Astrocyte of the spinal cord (primary cell): ENCODE results near the gene GNG7.
"Not testable (repeated sequence)": the region's sequence is repeated elsewhere in the genome, so short reads cannot be mapped to it uniquely, and the experiment has no call there.

Experiments used
- DNase-seq: peaks from one replicate; pipeline ENCODE4 v3.0.0; 2011; ENCODE audit warnings: low read depth, low spot score
- H3K4me3 ChIP-seq: 2 replicates; pipeline ENCODE4 v1.5.1; 2011; ENCODE audit warnings: low read depth, mild to moderate bottlenecking, low read length, moderate library complexity
- in situ Hi-C: cut with HindIII; loops from 2 replicates; pipeline ENCODE4 v1.10.0; 2017; ENCODE audit warnings: low sequenced_read_pairs
- TF ChIP-seq, protein P1 (sequence below): IDR thresholded peaks from 2 replicates; pipeline ENCODE4 v1.5.1; 2012; ENCODE audit warnings: low read depth, mild to moderate bottlenecking, low read length, inconsistent platforms

The GNG7 gene

DNA sequence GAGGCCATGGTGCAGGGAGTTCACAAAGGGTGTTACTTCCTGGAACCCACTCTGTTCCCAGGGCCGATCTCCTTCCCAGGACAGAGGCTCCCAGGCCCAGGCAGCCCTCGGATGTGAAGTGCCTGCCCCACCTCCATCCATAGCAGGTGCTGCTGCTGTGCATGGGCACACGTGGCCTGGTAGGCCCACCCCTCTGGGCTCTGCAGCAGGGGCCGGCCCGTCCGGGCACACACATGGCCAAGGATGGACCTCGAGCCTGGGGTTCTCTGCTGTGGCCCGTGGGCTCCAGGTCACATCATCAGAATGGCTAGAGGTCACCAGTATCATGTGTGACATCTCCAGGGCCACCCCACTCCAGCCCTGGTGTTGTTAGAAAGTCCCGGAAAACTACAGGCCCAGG, 154.8 kb downstream of the GNG7 start:
- H3K4me3 ChIP-seq: no peak overlapping the region
- DNase-seq: no peak
- in situ Hi-C loops: no loop called here
- TF ChIP-seq, protein P1, sequence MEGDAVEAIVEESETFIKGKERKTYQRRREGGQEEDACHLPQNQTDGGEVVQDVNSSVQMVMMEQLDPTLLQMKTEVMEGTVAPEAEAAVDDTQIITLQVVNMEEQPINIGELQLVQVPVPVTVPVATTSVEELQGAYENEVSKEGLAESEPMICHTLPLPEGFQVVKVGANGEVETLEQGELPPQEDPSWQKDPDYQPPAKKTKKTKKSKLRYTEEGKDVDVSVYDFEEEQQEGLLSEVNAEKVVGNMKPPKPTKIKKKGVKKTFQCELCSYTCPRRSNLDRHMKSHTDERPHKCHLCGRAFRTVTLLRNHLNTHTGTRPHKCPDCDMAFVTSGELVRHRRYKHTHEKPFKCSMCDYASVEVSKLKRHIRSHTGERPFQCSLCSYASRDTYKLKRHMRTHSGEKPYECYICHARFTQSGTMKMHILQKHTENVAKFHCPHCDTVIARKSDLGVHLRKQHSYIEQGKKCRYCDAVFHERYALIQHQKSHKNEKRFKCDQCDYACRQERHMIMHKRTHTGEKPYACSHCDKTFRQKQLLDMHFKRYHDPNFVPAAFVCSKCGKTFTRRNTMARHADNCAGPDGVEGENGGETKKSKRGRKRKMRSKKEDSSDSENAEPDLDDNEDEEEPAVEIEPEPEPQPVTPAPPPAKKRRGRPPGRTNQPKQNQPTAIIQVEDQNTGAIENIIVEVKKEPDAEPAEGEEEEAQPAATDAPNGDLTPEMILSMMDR: no peak

DNA sequence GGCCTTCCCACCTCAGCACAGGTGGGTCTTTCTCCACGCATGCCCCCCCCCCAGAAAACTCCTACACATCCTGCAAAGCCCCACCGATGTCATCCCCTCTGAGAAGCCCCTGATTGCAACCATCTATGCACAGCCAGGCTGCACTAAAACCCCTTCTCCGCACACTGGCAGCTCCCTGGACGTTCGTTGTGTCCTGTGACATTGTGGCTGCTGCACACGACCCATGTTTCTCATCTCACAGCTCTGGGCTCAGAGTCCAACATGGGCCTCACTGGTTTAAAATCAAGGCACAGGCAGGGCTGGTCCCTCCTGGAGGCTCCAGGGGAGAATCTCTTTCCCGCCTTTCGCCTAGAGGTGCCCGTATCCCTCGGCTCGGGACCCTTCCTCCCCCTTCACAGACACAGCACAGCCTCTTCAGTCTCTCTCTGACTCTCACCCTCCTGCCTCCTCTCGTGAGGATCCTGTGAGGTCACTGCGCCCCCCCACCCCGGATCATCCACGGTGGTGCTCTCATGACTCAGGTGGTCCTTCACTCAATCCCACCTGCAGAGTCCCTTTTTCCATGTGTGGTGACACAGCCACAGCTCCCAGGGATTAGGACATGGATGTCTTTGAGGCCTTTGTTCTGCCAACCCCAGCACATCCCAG, 155.3 kb downstream of the GNG7 start:
- TF ChIP-seq, protein P1: no peak
- H3K4me3 ChIP-seq: no peak overlapping the region
- no peak for DNase-seq
- in situ Hi-C loops: no loop called here

DNA sequence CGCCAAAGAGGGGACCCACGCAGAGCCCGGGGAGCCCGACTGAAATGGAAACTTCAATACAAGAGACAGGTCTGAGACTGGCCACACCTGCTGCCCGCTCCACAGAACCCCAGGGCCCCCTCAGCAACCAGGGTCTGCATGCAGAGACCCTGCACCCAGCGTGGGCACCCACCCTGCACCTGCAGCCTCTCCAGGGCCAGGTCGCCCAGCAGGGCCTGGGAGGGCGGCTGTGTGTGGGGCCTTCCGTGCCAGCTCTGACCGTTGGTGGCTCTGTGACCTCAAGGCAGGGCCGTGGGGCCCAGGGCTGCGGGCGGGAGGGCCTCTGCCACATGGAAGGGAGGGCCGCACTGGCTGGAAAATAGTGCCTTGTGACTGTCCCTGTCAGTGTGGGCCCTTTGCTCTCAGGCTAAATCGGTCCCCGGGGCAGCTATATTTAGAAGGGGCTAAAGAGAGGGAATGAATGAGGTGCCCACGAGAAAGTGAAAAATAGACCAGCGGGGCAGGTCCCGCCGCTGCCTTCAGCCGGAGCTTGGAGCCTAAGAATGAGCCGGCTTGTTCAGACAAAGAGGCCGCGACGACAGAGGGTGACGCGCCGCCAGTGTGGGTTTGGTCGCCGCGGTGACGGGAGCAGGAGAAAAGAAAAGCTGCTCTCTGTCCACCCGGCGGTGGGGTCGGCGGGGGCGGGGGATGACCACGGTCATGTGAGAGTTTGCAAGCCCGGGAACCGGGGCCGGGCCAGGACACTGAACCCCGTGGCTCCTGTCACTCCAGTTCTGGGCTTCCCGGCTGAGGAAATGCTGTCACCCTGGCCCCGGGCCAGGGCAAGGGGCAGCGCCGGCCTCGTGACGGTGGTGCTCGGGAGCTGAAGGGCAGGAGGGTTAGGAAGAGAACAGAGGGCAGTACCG, 156.1 kb downstream of the GNG7 start:
- TF ChIP-seq, protein P1: no peak
- DNase-seq: peak; percentile 39
- in situ Hi-C loops: no loop called here
- no peak overlapping the region for H3K4me3 ChIP-seq

GRCh38 chr19:2545416-2546127, 156.9 kb downstream of the GNG7 start:
- H3K4me3 ChIP-seq, DNase-seq, in situ Hi-C loops: not testable (repeated sequence)

GRCh38 chr19:2544576-2545415, 157.7 kb downstream of the GNG7 start:
- H3K4me3 ChIP-seq: no peak overlapping the region
- TF ChIP-seq, protein P1: no peak
- no peak for DNase-seq
- in situ Hi-C loops: no loop called here

GRCh38 chr19:2543463-2544442, 158.7 kb downstream of the GNG7 start:
- peak overlapping the region; percentile 10 for H3K4me3 ChIP-seq
- in situ Hi-C loops: no loop called here
- TF ChIP-seq, protein P1: peak; percentile 47
- peak; percentile 99 for DNase-seq

GRCh38 chr19:2543072-2543462, 159.4 kb downstream of the GNG7 start:
- DNase-seq, H3K4me3 ChIP-seq, in situ Hi-C loops: not testable (repeated sequence)
